Keratinocyte (primary cell): Measurements from ENCODE around the gene GOLGA2. TPM values are rescaled to one million over a fixed set of nuclear protein-coding genes. Genes with fewer than 3 reads are reported as not detected.

Experiments
- DNase-seq: peaks from one replicate; pipeline ENCODE4 v3.0.0-alpha.2; 2011; ENCODE audit warnings: low read depth, missing footprints, low spot score
- FAIRE-seq: peaks from 2 replicates; lab custom pipeline; 2011; peaks lifted over from hg19 to GRCh38; lab: Jason Lieb, UNC
- H2AFZ ChIP-seq: 2 replicates; pipeline ENCODE4 v1.6.0; 2012; ENCODE audit warnings: low read length, control low read depth, inconsistent platforms; ENCODE audit not compliant: control insufficient read depth
- H3K27ac ChIP-seq: 2 replicates; pipeline ENCODE4 v1.5.1; 2011; ENCODE audit warnings: low read length; ENCODE audit not compliant: control insufficient read depth, insufficient read depth
- H3K27me3 ChIP-seq: 3 replicates; pipeline ENCODE4 v1.6.0; 2011; ENCODE audit warnings: low read length; ENCODE audit not compliant: control insufficient read depth, insufficient read depth; ENCODE audit errors: extremely low read depth
- H3K36me3 ChIP-seq, 2 experiments: 2 replicates in 1 of 2; 3 replicates in 1 of 2; pipeline ENCODE4 v1.5.1; 2011; ENCODE audit warnings: low read length in 2 of 2, mild to moderate bottlenecking in 1 of 2; ENCODE audit not compliant: control insufficient read depth in 2 of 2, insufficient read depth in 2 of 2; ENCODE audit errors: extremely low read depth in 1 of 2
- H3K4me1 ChIP-seq: 3 replicates; pipeline ENCODE4 v1.5.1; 2011; ENCODE audit warnings: low read length; ENCODE audit not compliant: control insufficient read depth, insufficient read depth; ENCODE audit errors: extremely low read depth
- H3K4me2 ChIP-seq: 3 replicates; pipeline ENCODE4 v1.6.0; 2011; ENCODE audit warnings: low read depth, low read length; ENCODE audit not compliant: control insufficient read depth, insufficient read depth; ENCODE audit errors: extremely low read depth
- H3K4me3 ChIP-seq, 3 experiments: fragments of 200-600 bp in 1 of 3; sonication (generic) in 1 of 3; 2 replicates in 2 of 3; 3 replicates in 1 of 3; pipeline ENCODE4 v1.5.1; 2011 to 2016; ENCODE audit warnings: low read length in 3 of 3, mild to moderate bottlenecking in 3 of 3, control low read depth in 2 of 3, inconsistent platforms in 1 of 3, low read depth in 1 of 3, mixed read lengths in 1 of 3, mixed run types in 1 of 3, moderate library complexity in 1 of 3; ENCODE audit not compliant: control insufficient read depth in 2 of 3, insufficient read depth in 2 of 3; ENCODE audit errors: extremely low read depth in 1 of 3
- H3K79me2 ChIP-seq: 2 replicates; pipeline ENCODE4 v1.6.0; 2012; ENCODE audit warnings: low read length; ENCODE audit not compliant: control insufficient read depth, insufficient read depth
- H3K9ac ChIP-seq: 3 replicates; pipeline ENCODE4 v1.6.0; 2011; ENCODE audit warnings: low read length; ENCODE audit not compliant: control insufficient read depth, insufficient read depth; ENCODE audit errors: extremely low read depth
- H3K9me1 ChIP-seq: 3 replicates; pipeline ENCODE4 v1.6.0; 2011; ENCODE audit warnings: low read length; ENCODE audit not compliant: control insufficient read depth, insufficient read depth; ENCODE audit errors: extremely low read depth
- H3K9me3 ChIP-seq: 2 replicates; pipeline ENCODE4 v1.5.1; 2012; ENCODE audit warnings: low read depth, low read length; ENCODE audit not compliant: control insufficient read depth
- H4K20me1 ChIP-seq: 3 replicates; pipeline ENCODE4 v1.6.0; 2011; ENCODE audit warnings: low read length; ENCODE audit not compliant: control insufficient read depth, insufficient read depth; ENCODE audit errors: extremely low read depth
- CTCF ChIP-seq, 3 experiments: IDR thresholded peaks in 1 of 3; conservative IDR thresholded peaks in 1 of 3; optimal IDR thresholded peaks in 1 of 3; 2 replicates in 2 of 3; 3 replicates in 1 of 3; pipeline versions ENCODE3 to v1.5.1; 2011; ENCODE audit warnings: low read length in 3 of 3, mild to moderate bottlenecking in 3 of 3, moderate library complexity in 2 of 3, control low read depth in 1 of 3, inconsistent platforms in 1 of 3; ENCODE audit not compliant: insufficient read depth in 2 of 3; ENCODE audit errors: extremely low read depth in 1 of 3
- EZH2 ChIP-seq: IDR thresholded peaks from one replicate; pipeline ENCODE4 v1.6.1; 2012; ENCODE audit warnings: inconsistent platforms, mild to moderate bottlenecking, low read length, moderate library complexity
- dilution Hi-C: fragments of 300-500 bp; cut with MboI; formaldehyde crosslinking; loops from one replicate; pipeline ENCODE4 v1.7.0; 2020; ENCODE audit warnings: low sequenced_read_pairs; ENCODE audit not compliant: extremely low pct_ligation_motif_present
- polyA plus RNA-seq, 5 experiments: library from polyadenylated mRNA; depleted of rRNA in 3 of 5; stranded (reverse) in 3 of 5; stranded (forward) in 1 of 5; unstranded in 1 of 5; fragments of >200 nt; gene quantifications; 1 replicate in 1 of 5; 2 replicates in 3 of 5; 3 replicates in 1 of 5; pipeline versions ENCODE4 v1.2.1 to v1.2.3, GENCODE V29; 2011 to 2012; ENCODE audit warnings: missing spikeins in 2 of 5, low read depth in 1 of 5, low replicate concordance in 1 of 5

Gene GOLGA2
- polyA plus RNA-seq, 1 donor (not counting 4 experiments of a cell fraction or from before 2014, with no cell fraction given): 41.6 TPM

- Histone ChIP-seq H2AFZ (no peak overlapping the region), H4K20me1 (no peaks in the 10 kb centered on the region), H3K27me3 (peaks cover 5% of the 10 kb centered on the region), H3K9me3 (no peaks in the 10 kb centered on the region), H3K27ac (no peak overlapping the region), H3K4me1 (no peaks in the 10 kb centered on the region), H3K4me3 (no peak overlapping the region), H3K79me2 (no peaks in the 10 kb centered on the region), H3K9ac (no peak overlapping the region), H3K4me2 (no peak overlapping the region), H3K9me1 (no peaks in the 10 kb centered on the region), H3K36me3 (no peaks in the 10 kb centered on the region)
- DNase-seq: no peak
- no peak for TF ChIP-seq EZH2
- no peak for TF ChIP-seq CTCF (optimal IDR thresholded peaks at IDR 0.05 in 1 of 3, IDR thresholded peaks at IDR 0.05 in 1 of 3, conservative IDR thresholded peaks at IDR 0.05 in 1 of 3; ENCODE audit: extremely low read depth in 1 of 3, insufficient read depth in 2 of 3, low read length in 3 of 3)
- dilution Hi-C loops: no loop called here
- no peak for FAIRE-seq
These were observed 50.9 kb downstream of the GOLGA2 start for GRCh38 chr9:128224877-128225276.

- Histone ChIP-seq H3K4me3 (no peak overlapping the region), H3K9ac (no peak overlapping the region), H3K9me3 (no peaks in the 10 kb centered on the region), H3K36me3 (no peaks in the 10 kb centered on the region), H4K20me1 (no peaks in the 10 kb centered on the region), H3K4me2 (no peak overlapping the region), H3K27me3 (peaks cover 5% of the 10 kb centered on the region), H2AFZ (no peak overlapping the region), H3K27ac (no peak overlapping the region), H3K4me1 (peaks cover 5% of the 10 kb centered on the region), H3K9me1 (no peaks in the 10 kb centered on the region), H3K79me2 (no peaks in the 10 kb centered on the region)
- FAIRE-seq: no peak
- no peak for TF ChIP-seq EZH2
- TF ChIP-seq CTCF (optimal IDR thresholded peaks at IDR 0.05 in 1 of 3, IDR thresholded peaks at IDR 0.05 in 1 of 3, conservative IDR thresholded peaks at IDR 0.05 in 1 of 3; ENCODE audit: extremely low read depth in 1 of 3, insufficient read depth in 2 of 3, low read length in 3 of 3): no peak
- dilution Hi-C loops: no loop called here
- no peak for DNase-seq
These were observed 52.7 kb downstream of the GOLGA2 start for GRCh38 chr9:128222880-128223670.
